Activated effector memory CD4-positive, alpha-beta T cell treated with anti-CD3 and anti-CD28 coated beads, Interleukin-2, amount 50 U/mL, for 16 hours (primary cell): ENCODE measurements around the gene PTPRN2.
A peak's percentile ranks its signal among the peaks of the same experiment; 100 is the strongest.

Experiments
- DNase-seq: peaks from one replicate; pipeline ENCODE4 v3.0.0-alpha.2; 2020

The PTPRN2 gene

GRCh38 chr7:158410720-158411119 lies 176.9 kb downstream of the PTPRN2 start:
- no peak for DNase-seq

GRCh38 chr7:158409816-158410330 lies 177.8 kb downstream of the PTPRN2 start:
- DNase-seq = peak; percentile 31

DNA sequence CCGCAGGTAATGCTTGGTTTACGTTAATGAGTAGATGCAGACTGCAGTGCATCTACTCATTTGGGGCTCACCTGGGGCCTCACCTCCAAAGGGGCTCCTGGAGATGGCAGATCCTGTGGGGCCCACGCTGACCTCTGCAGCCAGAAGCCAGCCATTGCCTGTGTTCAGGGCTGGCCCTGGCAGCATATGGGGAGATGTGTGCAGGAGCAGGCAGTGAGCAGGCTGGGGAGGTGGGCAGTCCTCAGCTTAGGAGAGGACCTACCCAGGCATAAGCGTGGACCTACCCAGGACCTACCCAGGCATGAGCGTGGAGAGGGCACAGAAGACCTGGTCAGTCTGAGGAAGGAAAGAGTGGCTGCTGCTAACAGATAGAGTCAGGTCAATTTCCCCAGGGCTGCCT lies 178.5 kb downstream of the PTPRN2 start:
- peak; percentile 27 for DNase-seq

DNA sequence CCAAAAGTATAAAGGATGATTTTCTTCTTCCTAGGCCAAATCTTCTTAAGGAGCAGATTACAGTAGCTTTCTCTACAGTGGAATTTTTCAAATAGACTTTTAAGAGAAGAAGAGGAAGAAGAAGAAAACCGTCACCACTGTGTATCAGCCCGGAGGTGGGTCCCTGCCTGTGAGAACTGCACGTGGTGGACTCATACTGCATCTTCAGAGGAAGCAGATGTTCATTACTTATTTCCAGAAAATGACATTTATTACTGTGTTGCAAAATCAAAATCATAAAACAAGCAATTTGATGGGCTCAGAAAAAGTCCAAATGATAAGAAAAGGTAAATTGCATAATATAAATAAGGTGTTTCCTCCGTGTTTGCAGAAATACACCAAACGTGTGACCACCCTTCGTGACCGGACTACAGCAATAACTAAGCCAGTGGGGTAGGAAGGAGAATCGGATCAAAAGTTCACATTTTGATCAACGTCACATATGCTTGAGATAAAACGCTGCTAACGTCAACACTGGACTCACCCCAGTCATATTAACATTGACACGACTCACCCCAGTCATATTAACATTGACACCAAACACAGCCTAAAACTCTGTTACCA lies 179.2 kb downstream of the PTPRN2 start:
- DNase-seq = peak; percentile 2

GRCh38 chr7:158407581-158408317 lies 179.9 kb downstream of the PTPRN2 start:
- DNase-seq = peak; percentile 42

- peak; percentile 31 for DNase-seq
Measured at GRCh38 chr7:158406801-158407200, 180.8 kb downstream of the PTPRN2 start.

GRCh38 chr7:158406364-158406763 lies 181.3 kb downstream of the PTPRN2 start:
- peak; percentile 52 for DNase-seq

DNA sequence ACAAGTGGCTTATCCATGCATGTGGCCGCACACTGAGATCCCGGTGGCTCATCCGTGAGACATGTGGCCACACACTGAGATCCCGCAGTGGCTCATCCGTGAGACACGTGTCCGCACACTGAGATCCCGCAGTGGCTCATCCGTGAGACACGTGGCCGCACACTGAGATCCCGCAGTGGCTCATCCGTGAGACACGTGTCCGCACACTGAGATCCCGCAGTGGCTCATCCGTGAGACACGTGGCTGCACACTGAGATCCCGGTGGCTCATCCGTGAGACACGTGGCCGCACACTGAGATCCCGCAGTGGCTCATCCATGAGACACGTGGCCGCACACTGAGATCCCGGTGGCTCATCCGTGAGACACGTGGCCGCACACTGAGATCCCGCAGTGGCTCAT lies 181.9 kb downstream of the PTPRN2 start:
- DNase-seq = peak; percentile 34

- DNase-seq = peak; percentile 0
Measured at GRCh38 chr7:158405324-158405723, 182.3 kb downstream of the PTPRN2 start.

DNA sequence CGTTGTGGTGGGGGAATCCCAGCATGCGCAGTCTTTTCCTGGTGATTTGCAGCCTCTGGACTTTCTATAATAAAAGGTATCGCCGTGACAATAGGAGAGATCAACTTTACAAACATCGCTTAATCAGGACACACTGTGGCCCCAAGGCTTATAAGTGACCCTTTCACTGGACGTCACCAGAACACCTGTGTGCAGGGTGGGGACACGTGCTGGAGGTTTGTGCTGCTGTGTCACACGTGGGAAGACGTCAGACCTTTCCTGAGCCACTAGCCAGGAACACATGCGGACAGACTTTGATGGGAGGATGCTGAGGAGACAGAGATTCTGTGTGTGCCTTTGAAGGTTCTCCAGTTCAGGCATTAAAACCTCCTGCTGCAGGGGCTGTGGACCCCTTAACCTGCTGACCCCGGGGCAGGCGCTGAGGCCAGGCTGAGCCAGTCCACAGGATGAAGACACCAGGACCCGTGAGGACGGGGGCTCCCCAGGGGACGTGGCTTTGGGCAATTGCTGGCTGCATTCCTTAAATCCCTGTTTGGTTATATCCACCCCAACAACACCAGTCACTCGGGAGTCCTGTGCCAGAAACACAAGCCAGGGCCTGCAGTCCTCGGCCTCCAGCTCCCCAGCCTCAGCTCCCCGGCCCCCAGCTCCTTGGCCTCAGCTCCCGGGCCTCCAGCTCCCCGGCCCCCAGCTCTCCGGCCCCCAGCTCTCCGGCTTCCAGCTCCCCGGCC lies 183.4 kb downstream of the PTPRN2 start:
- DNase-seq = peak; percentile 50

DNA sequence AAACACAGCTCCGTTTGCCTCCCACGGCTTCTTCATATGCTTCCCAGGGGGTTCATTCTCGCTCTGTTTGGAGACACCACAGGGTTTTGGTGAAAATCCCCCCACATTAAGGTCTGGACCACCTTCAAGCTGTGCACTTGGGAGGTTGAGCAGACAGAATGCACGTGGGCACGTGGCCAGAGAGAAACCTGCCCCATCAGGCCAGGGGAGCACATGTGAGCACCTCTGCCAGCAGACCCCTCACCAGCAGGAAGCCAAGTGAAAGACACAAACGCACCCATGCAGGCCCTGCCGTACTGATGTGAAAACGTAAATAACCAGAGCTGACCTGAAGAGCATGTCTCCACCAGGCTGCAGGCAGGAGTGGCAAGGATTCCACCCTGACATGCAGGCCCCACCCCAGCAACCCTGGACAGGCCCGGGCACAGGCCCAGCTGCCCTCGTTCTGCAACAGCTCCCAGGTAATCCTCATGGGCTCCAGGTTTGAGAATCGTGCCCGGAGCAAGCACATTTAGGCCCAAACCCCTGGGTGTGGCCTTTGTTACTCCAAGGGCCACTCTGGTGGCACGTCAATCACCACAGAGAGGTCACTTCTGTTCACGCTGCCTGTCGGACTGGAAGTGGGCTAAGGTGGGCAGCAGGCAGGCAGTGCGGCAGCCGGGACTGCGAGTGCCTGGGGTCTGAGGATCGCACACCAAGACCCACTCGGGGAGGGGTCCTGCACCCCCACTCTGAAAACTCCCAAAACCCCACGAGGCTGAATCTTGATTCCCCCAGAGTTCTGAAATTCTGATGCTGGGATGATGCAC lies 184.4 kb downstream of the PTPRN2 start:
- DNase-seq = peak; percentile 56

DNA sequence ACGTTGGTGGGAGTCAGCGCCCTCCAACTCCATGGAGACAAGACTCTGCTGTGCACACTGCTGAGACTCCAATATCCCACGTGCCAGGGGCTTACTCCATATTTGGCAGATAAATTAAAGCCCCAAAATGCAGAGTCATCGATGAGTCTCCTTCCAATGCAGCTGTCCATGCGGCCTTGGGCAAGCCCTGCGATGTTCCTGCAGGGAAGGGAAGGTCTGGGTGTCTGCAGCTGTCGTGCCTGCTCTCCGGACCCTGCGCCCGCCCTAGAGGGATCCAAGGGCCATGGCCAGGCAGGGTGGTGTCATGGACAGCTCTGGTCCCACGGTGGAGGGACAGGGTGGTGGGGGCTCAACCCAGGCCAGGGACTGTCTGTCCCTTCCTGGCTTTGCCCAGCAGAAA lies 185.2 kb downstream of the PTPRN2 start:
- DNase-seq = peak; percentile 54

DNA sequence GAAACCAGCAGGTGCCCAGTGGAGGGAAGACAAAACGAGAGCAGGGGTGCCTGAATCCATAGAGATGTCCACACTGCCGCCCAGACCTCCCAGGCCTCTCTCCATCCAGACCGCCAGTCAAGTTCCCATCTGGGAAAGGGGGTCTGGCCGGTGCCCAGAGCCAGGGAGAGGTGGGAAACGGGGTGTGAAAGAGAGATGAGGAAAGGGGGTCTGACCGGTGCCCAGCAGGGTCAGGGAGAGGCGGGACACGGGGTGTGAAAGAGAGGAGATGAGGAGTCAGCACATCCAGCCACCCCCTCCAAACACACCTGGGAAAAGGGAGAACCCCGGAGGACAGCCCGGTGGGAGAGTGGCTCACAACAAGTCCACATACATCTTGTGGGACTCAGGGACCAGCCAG lies 185.8 kb downstream of the PTPRN2 start:
- DNase-seq = no peak

- peak; percentile 13 for DNase-seq
Measured at GRCh38 chr7:158401295-158401694, 186.3 kb downstream of the PTPRN2 start.

GRCh38 chr7:158400601-158401225 lies 186.9 kb downstream of the PTPRN2 start:
- no peak for DNase-seq

DNA sequence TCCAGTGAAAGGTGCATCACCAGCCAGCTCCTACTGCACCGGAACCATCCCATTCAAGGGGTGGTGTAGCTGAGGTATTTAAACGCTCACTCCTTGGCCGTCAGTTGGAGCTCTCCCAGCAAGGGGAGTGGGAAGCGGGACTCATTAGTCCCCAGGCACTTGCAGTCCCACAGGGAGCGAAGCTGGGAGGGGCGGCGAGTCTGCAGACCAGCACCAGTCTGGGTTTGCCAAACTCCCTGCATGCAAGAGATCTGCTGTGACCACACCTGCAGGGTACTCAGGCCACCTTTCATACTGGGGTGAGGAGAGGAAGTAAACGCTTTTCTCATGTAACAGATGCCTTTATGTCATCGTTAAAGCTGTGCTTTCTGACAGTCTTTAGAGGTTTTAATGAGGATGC lies 187.9 kb downstream of the PTPRN2 start:
- DNase-seq = no peak

- no peak for DNase-seq
Measured at GRCh38 chr7:158398750-158399149, 188.9 kb downstream of the PTPRN2 start.

- DNase-seq = no peak
Measured at GRCh38 chr7:158397885-158398284, 189.7 kb downstream of the PTPRN2 start.

- no peak for DNase-seq
Measured at GRCh38 chr7:158396982-158397862, 190.4 kb downstream of the PTPRN2 start.

- DNase-seq = no peak
Measured at GRCh38 chr7:158396301-158396905, 191.2 kb downstream of the PTPRN2 start.

DNA sequence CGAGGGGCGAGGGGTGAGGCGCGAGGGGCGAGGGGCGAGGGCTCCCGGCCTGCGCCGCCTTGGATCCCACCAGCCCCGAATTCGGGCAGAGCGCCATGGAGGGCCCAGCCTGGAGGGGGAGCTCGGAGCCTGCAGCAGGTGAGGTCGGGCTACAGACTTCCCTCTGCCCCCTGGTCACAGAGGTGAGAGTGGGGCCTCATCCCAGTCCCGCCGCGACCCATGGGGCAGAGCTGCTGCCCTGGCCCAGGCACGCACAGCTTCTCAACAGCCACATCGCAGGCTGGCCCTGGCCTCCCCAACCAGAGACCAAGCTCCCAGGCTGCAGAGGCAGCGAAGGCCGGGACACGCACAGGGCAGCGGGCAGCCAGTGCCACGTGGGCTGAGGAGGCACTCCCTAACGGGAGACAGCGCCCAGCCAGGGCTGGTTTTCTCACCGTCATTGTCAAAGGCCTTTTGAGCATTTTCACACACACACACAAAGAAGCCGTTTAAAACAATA lies 191.8 kb downstream of the PTPRN2 start:
- DNase-seq = no peak
